Activated naive CD4-positive, alpha-beta T cell treated with anti-CD3 and anti-CD28 coated beads, Interleukin-2, amount 10 ng/mL, durations not matched to agents 7 days and 5 days (primary cell): ENCODE measurements around the gene ZFC3H1.
"Not testable (repeated sequence)": the region's sequence is repeated elsewhere in the genome, so short reads cannot be mapped to it uniquely, and the experiment has no call there.

ENCODE experiments used
- CTCF ChIA-PET: fragments of 350-600 bp; sonication (Branson Sonifier 250); formaldehyde crosslinking; loops from one replicate; lab custom pipeline; 2021; ENCODE audit warnings: antibody characterized with exemption; lab: Charles Lee
- DNase-seq: peaks from one replicate; pipeline ENCODE4 v3.0.0-alpha.2; 2020
- H3K27ac Mint-ChIP-seq: one replicate; pipeline ENCODE4 v1.8.0; 2021; ENCODE audit warnings: mild to moderate bottlenecking, moderate library complexity, mixed read lengths
- H3K27me3 Mint-ChIP-seq: one replicate; pipeline ENCODE4 v1.8.0; 2021; ENCODE audit warnings: mild to moderate bottlenecking, mixed read lengths
- H3K36me3 Mint-ChIP-seq: one replicate; pipeline ENCODE4 v1.8.0; 2021; ENCODE audit warnings: mixed read lengths
- H3K4me1 Mint-ChIP-seq: one replicate; pipeline ENCODE4 v1.8.0; 2021; ENCODE audit warnings: mixed read lengths
- H3K4me3 Mint-ChIP-seq: one replicate; pipeline ENCODE4 v1.8.0; 2021; ENCODE audit warnings: mild to moderate bottlenecking, moderate library complexity, mixed read lengths
- H3K9me3 Mint-ChIP-seq: one replicate; pipeline ENCODE4 v1.8.0; 2021; ENCODE audit warnings: mixed read lengths

Gene ZFC3H1

GRCh38 chr12:71663561-71664410, at the start of gene ZFC3H1, which contains the start of gene THAP2:
TSS of gene ZFC3H1 (minus strand) at chr12:71663848. CDS start at chr12:71663610, 238 bp downstream.
TSS of gene THAP2 (plus strand) at chr12:71664301. CDS start at chr12:71664510, 209 bp downstream.
- Mint-ChIP-seq H3K36me3 (peaks cover 40% of the 10 kb centered on the region), H3K27me3 (peaks cover 4% of the 10 kb centered on the region), H3K27ac (peak within 1 kb of the TSS; percentile 100), H3K4me3 (peak within 1 kb of the TSS; percentile 98), H3K9me3 (no peaks in the 10 kb centered on the region), H3K4me1 (peaks cover 52% of the 10 kb centered on the region)
- CTCF ChIA-PET: interaction anchor here (1.0 to 3.8 kb wide), 6 partner anchors 22 to 116 kb away, joined by 3 to 27 read pairs (median 6); partner anchors contain the start of gene TMEM19
- peak; percentile 95 for DNase-seq

GRCh38 chr12:71710276-71711125, 46.9 kb upstream of the ZFC3H1 start:
- H3K4me1 Mint-ChIP-seq: peaks cover 16% of the 10 kb centered on the region
- H3K27me3 Mint-ChIP-seq: peaks cover 12% of the 10 kb centered on the region
- H3K36me3 Mint-ChIP-seq: peaks cover 13% of the 10 kb centered on the region
- H3K9me3 Mint-ChIP-seq: peaks cover 8% of the 10 kb centered on the region
- H3K27ac Mint-ChIP-seq: no peak overlapping the region
- no peak overlapping the region for H3K4me3 Mint-ChIP-seq
- CTCF ChIA-PET: no interaction called here
- no peak for DNase-seq

- CTCF ChIA-PET: interaction anchor here (0.7 kb wide), 1 partner anchor 14 kb away, joined by 3 read pairs; no protein-coding TSS in a partner anchor
- peaks cover 8% of the 10 kb centered on the region for H3K27me3 Mint-ChIP-seq
- H3K36me3 Mint-ChIP-seq: peaks cover 18% of the 10 kb centered on the region
- H3K4me3 Mint-ChIP-seq: no peak overlapping the region
- no peak for DNase-seq
- H3K4me1 Mint-ChIP-seq: peaks cover 16% of the 10 kb centered on the region
- peaks cover 8% of the 10 kb centered on the region for H3K9me3 Mint-ChIP-seq
- H3K27ac Mint-ChIP-seq: no peak overlapping the region
Measured at GRCh38 chr12:71708658-71709057, 45.0 kb upstream of the ZFC3H1 start.

- no peak overlapping the region for H3K27ac Mint-ChIP-seq
- CTCF ChIA-PET: no interaction called here
- H3K4me3 Mint-ChIP-seq: no peak overlapping the region
- no peak for DNase-seq
- H3K27me3 Mint-ChIP-seq: no peaks in the 10 kb centered on the region
- H3K4me1 Mint-ChIP-seq: peaks cover 16% of the 10 kb centered on the region
- no peaks in the 10 kb centered on the region for H3K9me3 Mint-ChIP-seq
- H3K36me3 Mint-ChIP-seq: peaks cover 30% of the 10 kb centered on the region
Measured at GRCh38 chr12:71704920-71705319, 41.3 kb upstream of the ZFC3H1 start.

- H3K27ac Mint-ChIP-seq: no peak overlapping the region
- CTCF ChIA-PET: interaction anchor here (1.2 to 1.3 kb wide), 2 partner anchors 44 to 66 kb away, joined by 3 to 4 read pairs; no protein-coding TSS in a partner anchor
- H3K36me3 Mint-ChIP-seq: peaks cover 40% of the 10 kb centered on the region
- no peak for DNase-seq
- peaks cover 11% of the 10 kb centered on the region for H3K4me1 Mint-ChIP-seq
- H3K9me3 Mint-ChIP-seq: no peaks in the 10 kb centered on the region
- H3K27me3 Mint-ChIP-seq: no peaks in the 10 kb centered on the region
- H3K4me3 Mint-ChIP-seq: no peak overlapping the region
Measured at GRCh38 chr12:71703206-71703605, 39.6 kb upstream of the ZFC3H1 start.

GRCh38 chr12:71702590-71702989, 38.9 kb upstream of the ZFC3H1 start:
- Mint-ChIP-seq H3K36me3 (peaks cover 40% of the 10 kb centered on the region), H3K27ac (no peak overlapping the region), H3K4me3 (no peak overlapping the region), H3K4me1 (peaks cover 5% of the 10 kb centered on the region), H3K27me3 (no peaks in the 10 kb centered on the region), H3K9me3 (no peaks in the 10 kb centered on the region)
- DNase-seq: no peak
- CTCF ChIA-PET: interaction anchor here (1.3 kb wide), 1 partner anchor 66 kb away, joined by 4 read pairs; no protein-coding TSS in a partner anchor

GRCh38 chr12:71702181-71702580, 38.5 kb upstream of the ZFC3H1 start:
- CTCF ChIA-PET, H3K27ac Mint-ChIP-seq, DNase-seq, H3K4me3 Mint-ChIP-seq, H3K4me1 Mint-ChIP-seq, H3K9me3 Mint-ChIP-seq, H3K27me3 Mint-ChIP-seq: not testable (repeated sequence)
- peaks cover 42% of the 10 kb centered on the region for H3K36me3 Mint-ChIP-seq

- no peaks in the 10 kb centered on the region for H3K9me3 Mint-ChIP-seq
- no peaks in the 10 kb centered on the region for H3K27me3 Mint-ChIP-seq
- H3K36me3 Mint-ChIP-seq: peaks cover 29% of the 10 kb centered on the region
- H3K27ac Mint-ChIP-seq: no peak overlapping the region
- CTCF ChIA-PET: no interaction called here
- H3K4me3 Mint-ChIP-seq: no peak overlapping the region
- no peak for DNase-seq
- peaks cover 7% of the 10 kb centered on the region for H3K4me1 Mint-ChIP-seq
Measured at GRCh38 chr12:71695782-71696181, 32.1 kb upstream of the ZFC3H1 start.

- CTCF ChIA-PET: interaction anchor here (1.0 kb wide), 1 partner anchor 14 kb away, joined by 3 read pairs; no protein-coding TSS in a partner anchor
- peak overlapping the region; percentile 5 for H3K27ac Mint-ChIP-seq
- H3K27me3 Mint-ChIP-seq: no peaks in the 10 kb centered on the region
- H3K9me3 Mint-ChIP-seq: no peaks in the 10 kb centered on the region
- peaks cover 10% of the 10 kb centered on the region for H3K4me1 Mint-ChIP-seq
- H3K36me3 Mint-ChIP-seq: peaks cover 20% of the 10 kb centered on the region
- no peak overlapping the region for H3K4me3 Mint-ChIP-seq
- no peak for DNase-seq
Measured at GRCh38 chr12:71694099-71694820, 30.6 kb upstream of the ZFC3H1 start.

GRCh38 chr12:71693651-71694050, 30.0 kb upstream of the ZFC3H1 start:
- Mint-ChIP-seq H3K4me1 (peaks cover 16% of the 10 kb centered on the region), H3K27ac (peak overlapping the region; percentile 5), H3K36me3 (peaks cover 14% of the 10 kb centered on the region)
- DNase-seq, CTCF ChIA-PET, H3K27me3 Mint-ChIP-seq, H3K4me3 Mint-ChIP-seq, H3K9me3 Mint-ChIP-seq: not testable (repeated sequence)

GRCh38 chr12:71693126-71693525, 29.5 kb upstream of the ZFC3H1 start:
- H3K27me3 Mint-ChIP-seq: no peaks in the 10 kb centered on the region
- no peak overlapping the region for H3K4me3 Mint-ChIP-seq
- H3K4me1 Mint-ChIP-seq: peaks cover 21% of the 10 kb centered on the region
- H3K36me3 Mint-ChIP-seq: peaks cover 11% of the 10 kb centered on the region
- no peak for DNase-seq
- no peaks in the 10 kb centered on the region for H3K9me3 Mint-ChIP-seq
- no peak overlapping the region for H3K27ac Mint-ChIP-seq
- CTCF ChIA-PET: no interaction called here

GRCh38 chr12:71691504-71692129, 28.0 kb upstream of the ZFC3H1 start:
- Mint-ChIP-seq H3K27ac (no peak overlapping the region), H3K27me3 (no peaks in the 10 kb centered on the region), H3K4me1 (peaks cover 32% of the 10 kb centered on the region), H3K9me3 (no peaks in the 10 kb centered on the region), H3K4me3 (no peak overlapping the region), H3K36me3 (peaks cover 3% of the 10 kb centered on the region)
- CTCF ChIA-PET: no interaction called here
- no peak for DNase-seq

- H3K4me3 Mint-ChIP-seq: no peak overlapping the region
- H3K9me3 Mint-ChIP-seq: no peaks in the 10 kb centered on the region
- peaks cover 1% of the 10 kb centered on the region for H3K36me3 Mint-ChIP-seq
- CTCF ChIA-PET: interaction anchor here (0.7 kb wide), 1 partner anchor 58 kb away, joined by 3 read pairs; no protein-coding TSS in a partner anchor
- H3K27me3 Mint-ChIP-seq: no peaks in the 10 kb centered on the region
- no peak for DNase-seq
- no peak overlapping the region for H3K27ac Mint-ChIP-seq
- peaks cover 44% of the 10 kb centered on the region for H3K4me1 Mint-ChIP-seq
Measured at GRCh38 chr12:71688961-71689570, 25.4 kb upstream of the ZFC3H1 start.
